Testis (tissue), 3 donors: ENCODE data around the gene NNAT. TPM values are rescaled to one million over a fixed set of nuclear protein-coding genes. Genes with fewer than 3 reads are reported as not detected.

ENCODE experiments used
- DNase-seq: peaks from one replicate; pipeline ENCODE4 v3.0.0-alpha.2; 2019
- H3K27ac ChIP-seq, 2 donors: fragments of 200-600 bp; sonication (generic); one replicate each; pipeline ENCODE4 v1.5.1; 2019
- H3K27me3 ChIP-seq: fragments of 200-600 bp; sonication (generic); one replicate; pipeline ENCODE4 v1.5.1; 2019
- H3K36me3 ChIP-seq: fragments of 200-600 bp; sonication (generic); one replicate; pipeline ENCODE4 v1.5.1; 2017; ENCODE audit warnings: low read depth; ENCODE audit errors: missing control alignments
- H3K4me1 ChIP-seq: fragments of 200-600 bp; sonication (generic); one replicate; pipeline ENCODE4 v1.5.1; 2019
- H3K4me3 ChIP-seq, 2 donors: fragments of 200-600 bp; sonication (generic); one replicate each; pipeline ENCODE4 v1.5.1; 2017 to 2019
- H3K9me3 ChIP-seq: fragments of 200-600 bp; sonication (generic); one replicate; pipeline ENCODE4 v1.5.1; 2017
- POLR2A ChIP-seq: fragments of 450-650 bp; IDR thresholded peaks from one replicate; pipeline ENCODE4 v1.6.1; 2017; ENCODE audit warnings: antibody characterized with exemption, mild to moderate bottlenecking, moderate library complexity
- WGBS, 2 donors: methylation state at CpG; one replicate each; pipeline ENCODE4 v1.1.5; 2018; 5-methylcytosine and 5-hydroxymethylcytosine counted together
- intact Hi-C: fragments of 100-400 bp; cut with DNase I; formaldehyde crosslinking; loops from one replicate; pipeline ENCODE4 v1.15.1; 2023; ENCODE audit warnings: low total_unique reads
- polyA plus RNA-seq: library from polyadenylated mRNA; stranded (reverse); fragments of 350-450 nt; fragmentation: Illumina TruSeq; extraction: RNeasy Lipid Tissue Mini Kit (QIAGEN cat#74804); gene quantifications from one replicate; pipeline ENCODE4 v1.2.3, GENCODE V29; 2014; ENCODE audit warnings: low read depth, low replicate concordance; ENCODE audit not compliant: insufficient read depth
- total RNA-seq, 2 donors: library from RNA; depleted of rRNA; stranded (reverse); fragments of >200 nt; gene quantifications; one replicate each; pipeline ENCODE4 v1.2.3, GENCODE V29; 2016
- TF ChIP-seq, protein P1 (sequence below), 3 experiments: fragments of 450-650 bp in 2 of 3; fragments of 200-600 bp in 1 of 3; sonication (generic) in 1 of 3; IDR thresholded peaks; one replicate each; pipeline ENCODE4 v1.5.1; 2016 to 2019; ENCODE audit warnings: antibody characterized with exemption in 3 of 3, mild to moderate bottlenecking in 2 of 3, moderate library complexity in 1 of 3

NNAT gene
- total and polyA plus RNA-seq, 3 donors from 2014 or later, result 6.1 to 8.7 (median 6.2) TPM

DNA sequence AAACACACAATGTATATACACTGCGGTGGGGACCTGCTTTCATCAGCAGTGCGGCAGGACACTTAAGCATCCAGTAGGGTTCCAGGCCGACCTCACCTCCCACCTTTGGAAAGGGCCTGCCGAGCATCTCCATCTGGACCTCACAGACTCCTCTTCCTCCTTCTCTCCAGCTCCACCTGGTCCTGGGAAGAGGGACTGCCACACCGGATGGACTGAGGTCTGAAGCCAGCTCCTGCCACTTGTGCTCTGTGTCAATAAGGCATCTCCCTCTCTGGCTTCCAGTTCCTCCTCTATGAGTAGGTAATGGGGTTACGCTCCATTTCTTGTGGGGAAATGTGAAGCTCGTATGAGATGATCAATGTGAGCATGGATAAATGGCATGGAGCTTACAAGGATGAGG, 19.1 kb upstream of the NNAT start:
- no peaks in the 10 kb centered on the region for H3K4me1 ChIP-seq
- intact Hi-C loops, result no loop called here
- H3K4me3 ChIP-seq, result no peak overlapping the region
- TF ChIP-seq, protein P1, sequence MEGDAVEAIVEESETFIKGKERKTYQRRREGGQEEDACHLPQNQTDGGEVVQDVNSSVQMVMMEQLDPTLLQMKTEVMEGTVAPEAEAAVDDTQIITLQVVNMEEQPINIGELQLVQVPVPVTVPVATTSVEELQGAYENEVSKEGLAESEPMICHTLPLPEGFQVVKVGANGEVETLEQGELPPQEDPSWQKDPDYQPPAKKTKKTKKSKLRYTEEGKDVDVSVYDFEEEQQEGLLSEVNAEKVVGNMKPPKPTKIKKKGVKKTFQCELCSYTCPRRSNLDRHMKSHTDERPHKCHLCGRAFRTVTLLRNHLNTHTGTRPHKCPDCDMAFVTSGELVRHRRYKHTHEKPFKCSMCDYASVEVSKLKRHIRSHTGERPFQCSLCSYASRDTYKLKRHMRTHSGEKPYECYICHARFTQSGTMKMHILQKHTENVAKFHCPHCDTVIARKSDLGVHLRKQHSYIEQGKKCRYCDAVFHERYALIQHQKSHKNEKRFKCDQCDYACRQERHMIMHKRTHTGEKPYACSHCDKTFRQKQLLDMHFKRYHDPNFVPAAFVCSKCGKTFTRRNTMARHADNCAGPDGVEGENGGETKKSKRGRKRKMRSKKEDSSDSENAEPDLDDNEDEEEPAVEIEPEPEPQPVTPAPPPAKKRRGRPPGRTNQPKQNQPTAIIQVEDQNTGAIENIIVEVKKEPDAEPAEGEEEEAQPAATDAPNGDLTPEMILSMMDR (IDR thresholded peaks at IDR 0.05), result no peak
- TF ChIP-seq POLR2A, result no peak
- 85 to 87% methylated on average over 7 of the region's 7 CpGs for WGBS, 2 donors
- H3K27ac ChIP-seq, result no peak overlapping the region
- no peaks in the 10 kb centered on the region for H3K9me3 ChIP-seq
- no peaks in the 10 kb centered on the region for H3K27me3 ChIP-seq
- DNase-seq, result no peak
- H3K36me3 ChIP-seq, result no peaks in the 10 kb centered on the region

DNA sequence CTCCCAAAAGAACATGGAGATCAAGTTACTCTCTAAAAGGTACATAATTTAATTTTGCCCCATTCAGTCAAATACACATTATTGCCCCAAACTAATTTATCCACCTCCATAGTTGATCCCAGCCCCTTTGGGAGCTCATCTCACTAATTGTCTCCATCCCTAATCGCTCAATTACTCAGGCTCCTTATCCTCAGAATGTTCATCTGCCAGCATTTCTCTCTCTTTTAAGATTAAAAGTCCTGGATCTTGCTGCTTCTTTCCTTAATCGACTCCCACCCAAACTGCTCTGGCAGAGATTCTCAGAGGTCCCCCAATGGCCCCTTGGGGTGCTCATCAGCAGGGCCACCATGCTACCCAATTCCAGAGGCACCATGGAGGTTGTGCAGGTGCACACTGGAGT, 18.4 kb upstream of the NNAT start:
- H3K4me3 ChIP-seq, result no peak overlapping the region

DNA sequence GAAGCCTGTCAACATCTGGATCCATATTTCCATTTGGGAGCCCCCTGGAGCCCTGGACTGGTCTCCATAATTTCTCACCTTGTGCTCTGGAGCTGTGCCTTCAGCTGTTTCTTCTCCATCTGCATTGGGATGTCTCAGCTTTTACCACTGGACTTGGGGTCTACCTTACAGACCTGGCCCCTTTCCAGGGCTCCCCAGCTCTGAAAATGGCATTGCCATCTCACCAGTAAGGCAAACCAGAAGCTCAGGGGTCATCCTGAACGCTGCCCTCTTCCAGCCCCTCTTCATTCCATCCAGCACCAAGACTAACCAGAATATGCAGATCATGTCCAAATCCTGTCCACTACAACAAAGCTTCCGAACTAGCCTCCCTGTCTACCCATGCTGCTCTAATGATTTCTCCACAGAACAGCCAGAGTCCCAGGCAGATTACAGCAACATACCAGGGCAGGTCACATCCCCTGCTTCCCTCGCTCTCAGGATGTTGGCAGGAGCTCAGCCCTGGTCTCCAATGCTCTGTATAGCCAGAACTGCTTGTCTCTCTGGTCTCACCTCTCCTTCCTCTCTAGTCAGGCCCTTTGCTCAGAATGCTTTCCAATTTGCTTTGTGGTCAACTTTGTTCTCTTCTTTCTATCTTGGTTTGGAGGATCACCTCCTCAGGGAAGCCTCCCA, 17.7 kb upstream of the NNAT start:
- WGBS, 2 donors, result 63 to 66% methylated on average over 3 of the region's 3 CpGs
- DNase-seq, result no peak
- H3K36me3 ChIP-seq, result no peaks in the 10 kb centered on the region
- no peak overlapping the region for H3K4me3 ChIP-seq
- H3K9me3 ChIP-seq, result no peaks in the 10 kb centered on the region
- intact Hi-C loops, result no loop called here
- H3K27me3 ChIP-seq, result no peaks in the 10 kb centered on the region
- TF ChIP-seq POLR2A, result no peak
- TF ChIP-seq, protein P1 (IDR thresholded peaks at IDR 0.05), result no peak
- H3K27ac ChIP-seq, result no peak overlapping the region
- no peaks in the 10 kb centered on the region for H3K4me1 ChIP-seq

More for the DNA sequence above, 18.4 kb upstream of the NNAT start:
- H3K9me3 ChIP-seq, result no peaks in the 10 kb centered on the region
- 61 to 71% methylated on average over 2 of the region's 2 CpGs for WGBS, 2 donors
- no peak overlapping the region for H3K27ac ChIP-seq
- H3K27me3 ChIP-seq, result no peaks in the 10 kb centered on the region
- intact Hi-C loops, result no loop called here
- H3K36me3 ChIP-seq, result no peaks in the 10 kb centered on the region
- no peak for DNase-seq
- no peaks in the 10 kb centered on the region for H3K4me1 ChIP-seq
- TF ChIP-seq, protein P1 (IDR thresholded peaks at IDR 0.05), result no peak
- no peak for TF ChIP-seq POLR2A

DNA sequence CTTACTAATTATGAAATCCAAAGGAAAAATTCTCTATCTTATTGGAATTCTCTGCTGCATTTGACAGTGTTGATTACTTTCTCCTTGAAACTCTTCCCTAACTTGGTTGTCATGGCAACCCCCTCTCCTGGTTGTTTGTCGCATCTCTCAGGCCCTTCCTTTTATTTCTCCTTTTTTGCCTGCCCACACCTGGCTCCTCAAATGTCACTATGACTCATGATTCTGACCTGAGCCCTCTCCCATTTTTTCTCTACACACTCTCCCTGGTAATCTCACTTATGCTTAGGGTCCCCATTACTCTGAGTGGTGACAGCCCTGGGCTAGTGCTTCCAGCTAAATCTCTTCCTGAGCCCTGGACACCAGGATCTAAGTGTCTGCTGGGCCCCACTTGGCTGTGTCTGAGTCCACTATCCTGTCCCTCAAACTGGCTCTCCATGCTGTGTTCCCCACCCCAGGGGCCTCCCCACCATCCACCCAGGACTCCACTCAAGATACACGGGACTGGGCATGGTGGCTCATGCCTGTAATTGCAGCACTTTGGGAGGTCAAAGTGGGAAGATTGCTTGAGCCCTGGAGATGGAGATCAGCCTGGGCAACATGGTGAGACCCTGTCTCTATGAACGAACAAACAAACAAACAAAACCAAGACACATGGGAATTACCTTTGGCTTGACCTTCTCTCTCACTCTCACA, 16.5 kb upstream of the NNAT start:
- H3K27me3 ChIP-seq, result no peaks in the 10 kb centered on the region
- no peaks in the 10 kb centered on the region for H3K4me1 ChIP-seq
- no peak overlapping the region for H3K27ac ChIP-seq
- 83% methylated on average over 3 of the region's 3 CpGs for WGBS, 2 donors
- no peaks in the 10 kb centered on the region for H3K36me3 ChIP-seq
- H3K4me3 ChIP-seq, result no peak overlapping the region
- intact Hi-C loops, result no loop called here
- H3K9me3 ChIP-seq, result no peaks in the 10 kb centered on the region
- no peak for DNase-seq
- TF ChIP-seq POLR2A, result no peak
- TF ChIP-seq, protein P1 (IDR thresholded peaks at IDR 0.05), result no peak
